Middle frontal gyrus (tissue), 1 donor: ENCODE data around the gene LMX1B.

Source experiments
- DNase-seq: peaks from one replicate; pipeline ENCODE4 v3.0.0-alpha.2; 2015; ENCODE audit warnings: low spot score; ENCODE audit errors: extremely low spot score

The LMX1B gene

DNA sequence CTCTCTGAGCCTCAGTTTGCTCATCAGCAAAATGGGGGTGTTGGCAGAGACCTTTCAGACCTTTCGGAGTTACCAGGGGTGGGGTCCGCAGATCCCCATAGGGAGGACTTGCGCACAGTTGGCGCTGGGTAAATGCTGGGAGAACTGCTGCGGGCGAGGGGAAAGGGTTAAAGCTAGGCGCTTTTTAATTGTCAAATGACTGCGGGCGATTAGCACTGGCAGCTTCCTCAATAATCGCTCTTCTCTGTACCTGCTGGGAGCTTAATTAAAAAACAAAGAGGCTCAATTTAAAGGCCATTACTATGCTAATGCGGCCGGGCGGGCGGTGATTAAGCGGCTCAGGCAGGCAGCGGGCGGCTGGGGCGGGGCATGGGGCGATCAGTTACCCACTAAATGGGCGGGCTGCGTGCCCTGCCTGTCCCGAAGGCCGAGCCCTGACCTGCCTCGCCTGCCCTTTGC, 63.0 kb downstream of the LMX1B start:
- DNase-seq, result no peak

DNA sequence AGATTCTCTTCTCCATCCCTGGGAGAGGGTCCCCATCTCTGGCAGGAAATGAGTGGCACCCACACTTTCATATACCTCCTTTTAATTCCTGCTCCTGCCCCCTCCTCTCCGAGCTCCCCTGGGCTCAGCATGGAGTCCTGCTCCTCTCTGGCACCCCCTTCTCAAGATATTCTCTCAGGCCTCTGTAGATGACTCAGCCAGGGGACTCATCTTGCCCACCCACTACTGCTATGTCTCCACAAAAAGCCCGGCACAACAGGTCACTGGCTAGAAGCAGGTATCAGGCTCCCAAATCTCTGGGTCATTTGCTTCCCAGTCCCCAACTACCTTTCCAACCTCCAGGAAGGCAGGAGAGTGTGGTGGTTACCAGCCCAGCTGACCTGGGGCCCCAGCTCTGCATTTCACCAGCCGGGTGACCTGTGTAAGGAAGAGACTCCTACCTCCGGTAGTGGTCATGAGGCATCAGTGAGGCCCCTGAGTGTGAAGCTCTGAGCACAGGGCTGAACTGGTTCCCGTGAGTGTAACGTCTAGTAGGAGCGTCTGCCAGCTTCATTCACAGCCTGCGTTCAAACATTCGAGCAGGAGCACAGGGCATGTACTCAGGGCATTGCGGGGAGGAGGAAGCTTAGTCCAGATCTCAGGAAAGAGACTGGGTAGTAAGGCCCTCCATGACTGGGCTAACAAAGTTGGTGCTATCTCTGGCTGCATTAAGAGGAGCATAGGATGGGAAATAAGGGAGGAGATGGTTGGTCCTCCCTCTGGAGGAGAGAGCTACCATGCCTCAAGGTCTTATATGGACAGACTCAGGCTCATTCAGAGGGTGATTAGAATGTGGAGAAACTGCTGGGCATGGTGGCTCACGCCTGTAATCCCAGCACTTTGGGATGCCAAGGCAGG, 63.7 kb downstream of the LMX1B start:
- DNase-seq, result no peak

DNA sequence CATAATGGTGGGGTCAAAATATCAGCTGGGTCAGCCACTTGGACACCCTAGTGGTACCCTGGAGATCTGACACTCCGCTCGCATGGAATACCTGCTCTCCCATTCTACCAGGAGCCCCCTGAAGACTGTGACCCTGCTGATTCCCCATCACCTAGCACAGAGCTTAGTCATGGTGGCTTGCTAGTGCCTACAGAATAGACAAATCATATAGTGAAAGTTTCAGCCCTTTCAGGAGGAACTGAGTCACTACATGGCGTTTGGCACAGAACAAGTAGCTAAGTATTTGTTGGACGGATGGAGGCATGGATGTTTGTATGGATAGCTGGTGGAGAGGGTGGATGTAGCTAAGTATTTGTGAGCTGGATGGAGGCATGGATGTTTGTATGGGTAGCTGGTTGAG, 65.3 kb downstream of the LMX1B start:
- no peak for DNase-seq

DNA sequence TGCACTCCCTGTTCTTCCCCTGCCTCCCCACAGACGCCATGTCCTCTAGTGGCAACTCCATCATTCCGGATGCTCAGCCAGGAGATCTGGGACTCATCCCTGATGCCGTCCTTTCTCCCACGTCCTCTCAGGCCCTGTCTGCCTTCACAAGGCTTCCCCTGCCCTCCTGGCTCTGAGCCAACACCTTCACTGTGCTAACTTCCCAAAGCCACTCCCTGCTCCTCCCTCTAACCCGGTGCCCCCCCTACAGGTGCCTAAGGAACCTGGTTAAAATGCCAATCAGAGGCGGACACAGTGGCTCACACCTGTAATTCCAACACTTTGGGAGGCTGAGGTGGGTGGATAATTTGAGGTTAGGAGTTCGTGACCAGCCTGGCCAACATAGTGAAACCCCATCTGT, 67.6 kb downstream of the LMX1B start:
- no peak for DNase-seq

DNA sequence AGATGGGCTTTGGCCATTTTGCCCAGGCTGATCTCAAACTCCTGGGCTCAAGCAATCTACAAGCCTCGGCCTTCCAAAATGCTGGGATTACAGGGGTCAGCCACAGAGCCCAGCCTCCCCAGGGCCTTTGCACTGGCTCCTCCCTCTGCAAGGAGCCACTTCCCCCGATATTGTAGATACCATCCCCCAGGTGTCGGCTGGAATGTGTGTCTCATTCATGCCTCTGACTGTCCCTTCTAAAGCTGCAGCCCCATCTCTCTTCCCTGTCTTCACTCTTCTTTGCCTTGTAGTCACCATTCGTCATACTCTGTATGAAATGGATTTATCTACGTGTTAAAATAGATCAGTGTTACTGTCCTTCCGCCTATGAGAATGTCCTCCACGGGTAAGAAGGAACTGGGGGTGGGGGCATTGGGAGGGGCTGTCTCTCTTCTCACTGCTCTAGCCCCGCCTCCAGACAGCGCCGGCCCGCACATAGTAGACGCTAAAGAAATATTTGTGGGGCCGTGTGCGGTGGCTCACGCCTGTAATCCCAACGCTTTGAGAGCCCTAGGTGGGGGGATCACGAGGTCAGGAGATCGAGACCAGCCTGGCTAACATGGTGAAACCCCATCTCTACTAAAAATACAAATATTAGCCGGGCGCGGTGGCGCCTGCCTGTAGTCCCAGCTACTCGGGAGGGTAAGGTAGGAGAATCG, 68.5 kb downstream of the LMX1B start:
- no peak for DNase-seq

DNA sequence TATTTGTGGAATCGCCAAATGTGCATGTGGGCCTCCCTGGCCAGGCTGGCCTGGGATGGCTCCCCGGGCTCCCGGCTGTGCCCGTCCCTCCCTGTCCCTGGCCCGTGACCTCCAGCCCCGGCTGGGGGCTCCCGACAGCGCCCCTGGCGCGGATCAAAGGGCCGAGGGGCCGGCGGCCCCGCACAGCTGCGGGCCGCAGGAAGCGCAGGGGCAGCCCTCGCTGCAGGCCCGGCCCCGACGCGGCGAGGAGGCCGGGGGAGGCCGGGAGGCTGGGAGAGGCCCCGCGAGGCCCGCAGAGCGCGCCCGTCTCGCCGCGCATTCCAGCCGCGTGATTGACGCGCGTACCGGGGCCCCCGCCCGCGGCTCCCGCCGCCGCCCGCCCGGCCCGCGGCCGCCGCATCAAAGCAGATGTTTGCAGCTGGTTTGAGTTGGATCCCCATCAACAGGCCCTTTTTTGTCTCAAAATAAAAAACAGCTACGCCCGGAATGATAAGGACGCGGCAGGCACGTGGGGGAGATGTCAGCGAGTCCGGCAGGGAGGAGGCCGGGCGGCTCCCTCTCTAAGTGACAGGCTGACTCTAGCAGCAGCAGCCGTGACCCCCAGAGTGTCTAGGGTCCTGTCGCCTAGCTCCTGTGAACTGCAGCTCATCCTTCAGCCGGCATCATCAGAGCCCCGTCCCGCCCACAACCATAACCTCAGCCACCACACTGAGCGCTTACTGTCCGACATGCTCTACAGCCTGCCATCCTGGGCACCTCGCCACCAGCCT, 69.4 kb downstream of the LMX1B start:
- DNase-seq, result no peak

DNA sequence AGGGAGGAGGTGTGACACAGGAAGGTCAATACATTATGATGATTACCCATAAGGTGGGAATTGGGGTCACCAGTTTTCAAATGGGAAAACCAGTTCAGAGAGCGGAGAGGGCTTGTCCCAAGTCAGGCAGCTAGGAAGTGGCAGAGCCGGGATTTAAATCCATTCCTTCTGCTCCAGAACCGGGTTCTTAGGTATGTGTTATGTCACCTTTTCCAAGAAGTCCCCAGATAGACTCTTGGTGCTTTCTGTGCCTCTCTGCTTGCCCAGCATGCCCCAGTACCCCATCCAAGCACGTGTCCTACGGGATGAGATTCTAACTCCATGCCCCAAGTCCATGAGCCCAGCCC, 69.9 kb downstream of the LMX1B start:
- no peak for DNase-seq

DNA sequence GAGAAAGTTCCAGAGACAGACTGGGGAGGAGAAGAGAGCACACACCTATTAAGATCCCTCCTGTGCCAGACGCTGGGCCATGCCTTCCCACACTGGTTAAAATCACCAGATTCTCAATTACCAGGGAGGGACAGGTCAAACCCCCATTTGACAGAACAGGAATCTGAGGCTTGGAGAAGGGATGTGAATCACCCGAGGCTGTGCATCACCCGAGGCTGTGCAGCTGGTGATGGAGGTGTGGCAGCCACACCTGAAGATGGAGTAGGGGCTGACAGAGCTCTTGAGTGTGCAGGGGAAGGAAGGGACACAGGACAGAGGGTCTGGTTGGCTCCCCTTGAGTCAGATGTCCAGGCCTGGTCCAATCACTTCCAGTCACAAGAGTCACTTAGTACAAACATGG, 70.6 kb downstream of the LMX1B start:
- no peak for DNase-seq

DNA sequence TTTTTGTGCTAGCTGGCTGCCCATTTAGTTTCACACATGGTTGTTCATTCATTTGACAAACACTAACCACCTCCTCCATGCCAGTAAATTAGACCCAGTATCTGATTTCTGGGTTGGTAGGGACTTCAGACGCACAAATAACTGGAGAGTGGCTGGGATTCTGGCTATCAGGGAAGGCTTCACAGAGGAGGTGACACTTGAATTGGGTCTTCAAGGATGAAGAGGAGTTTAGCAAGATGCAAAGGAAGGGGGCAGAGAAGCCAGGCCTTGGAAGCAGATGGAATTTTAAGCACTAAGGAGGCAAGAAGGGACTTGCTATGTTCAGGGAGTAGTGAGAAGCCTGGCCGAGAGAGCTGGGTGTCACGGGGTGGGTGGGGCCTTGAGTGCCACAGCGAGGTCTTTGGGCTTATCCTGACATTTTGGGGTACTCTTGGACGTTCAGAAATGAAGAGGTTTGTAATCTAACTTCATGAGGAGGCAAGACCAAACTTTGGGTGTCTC, 71.3 kb downstream of the LMX1B start:
- DNase-seq, result no peak

DNA sequence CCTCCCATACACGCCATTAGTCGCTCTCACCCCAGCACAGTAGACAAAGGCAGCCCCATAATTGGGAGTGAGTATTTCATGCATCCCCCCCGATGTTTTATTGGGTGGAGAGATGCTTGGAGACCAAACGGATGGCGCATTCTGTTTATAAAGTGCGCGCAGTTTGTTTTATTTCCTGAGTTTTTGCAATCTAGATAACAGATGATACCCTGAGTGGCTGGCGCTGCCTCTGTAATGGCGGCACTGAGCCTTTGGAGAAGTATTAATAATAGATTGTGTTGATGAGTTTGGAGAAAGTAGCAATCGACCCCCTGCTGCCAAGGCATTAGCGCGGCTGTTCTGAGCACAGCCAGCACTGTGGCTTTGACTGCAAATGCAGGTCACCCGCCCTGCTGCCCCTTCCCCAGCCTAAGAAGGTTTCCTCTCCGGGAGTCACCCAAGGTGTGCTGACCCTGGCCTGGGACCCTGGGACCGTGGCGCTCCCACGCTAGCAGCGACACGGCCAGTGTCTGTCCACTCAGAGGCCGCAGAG, 74.3 kb downstream of the LMX1B start:
- no peak for DNase-seq

DNA sequence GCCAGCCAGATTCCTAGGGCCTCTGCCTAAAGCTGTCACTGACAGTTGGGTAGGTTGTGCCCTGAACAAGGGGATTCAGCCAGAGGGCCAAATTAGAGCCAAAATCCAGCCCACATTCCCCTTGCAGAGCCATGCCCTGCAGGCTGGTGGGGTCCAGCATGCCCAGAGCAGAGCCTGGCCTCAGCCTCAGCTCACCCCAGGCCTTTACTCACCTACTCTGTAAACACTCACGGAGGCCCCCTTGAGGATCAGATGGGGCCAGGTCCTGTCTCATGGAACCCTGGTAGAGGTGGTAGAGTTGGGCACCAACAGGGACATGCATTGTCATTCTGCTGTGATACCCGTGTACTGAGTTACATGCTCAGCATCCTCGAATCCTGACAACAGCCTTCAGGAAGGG, 74.9 kb downstream of the LMX1B start:
- no peak for DNase-seq

DNA sequence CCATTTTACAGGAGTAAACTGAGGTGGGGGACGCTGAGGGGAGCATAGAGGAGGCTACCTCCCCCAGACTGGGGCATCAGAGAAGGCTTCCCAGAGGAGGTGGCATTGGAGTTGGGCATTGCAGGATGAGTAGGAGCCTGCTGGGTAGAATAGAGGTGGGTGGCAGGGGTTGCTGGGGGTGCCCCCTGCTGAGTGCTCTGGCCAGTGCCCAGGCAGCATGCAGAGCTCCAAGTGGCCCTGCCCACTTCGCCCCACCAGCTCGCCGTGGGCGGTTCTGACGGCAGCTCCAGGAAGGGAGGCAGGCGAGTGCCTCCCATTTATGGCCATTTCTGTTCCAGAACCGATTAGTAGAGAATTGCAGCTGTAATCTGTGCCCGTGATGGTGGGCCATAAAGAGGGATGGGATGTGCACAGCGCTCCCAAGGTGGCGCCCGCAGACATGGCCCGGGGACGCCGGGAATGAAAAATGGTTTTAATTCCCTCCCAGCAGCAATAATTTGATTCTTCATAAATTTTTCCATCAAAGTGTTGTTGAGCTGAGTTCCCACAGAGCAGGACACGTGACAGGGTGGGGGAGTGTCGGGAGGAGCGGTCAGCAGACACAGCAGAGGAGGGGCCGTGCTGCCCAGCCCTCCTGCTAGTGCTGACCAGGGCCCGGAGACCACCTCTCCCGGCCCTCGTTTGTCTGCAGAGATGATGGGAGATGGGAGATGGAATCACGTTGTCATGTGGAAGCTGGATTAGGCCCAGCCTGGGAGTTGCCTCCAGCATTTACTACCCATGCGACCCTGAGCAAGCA, 75.5 kb downstream of the LMX1B start:
- DNase-seq, result no peak

DNA sequence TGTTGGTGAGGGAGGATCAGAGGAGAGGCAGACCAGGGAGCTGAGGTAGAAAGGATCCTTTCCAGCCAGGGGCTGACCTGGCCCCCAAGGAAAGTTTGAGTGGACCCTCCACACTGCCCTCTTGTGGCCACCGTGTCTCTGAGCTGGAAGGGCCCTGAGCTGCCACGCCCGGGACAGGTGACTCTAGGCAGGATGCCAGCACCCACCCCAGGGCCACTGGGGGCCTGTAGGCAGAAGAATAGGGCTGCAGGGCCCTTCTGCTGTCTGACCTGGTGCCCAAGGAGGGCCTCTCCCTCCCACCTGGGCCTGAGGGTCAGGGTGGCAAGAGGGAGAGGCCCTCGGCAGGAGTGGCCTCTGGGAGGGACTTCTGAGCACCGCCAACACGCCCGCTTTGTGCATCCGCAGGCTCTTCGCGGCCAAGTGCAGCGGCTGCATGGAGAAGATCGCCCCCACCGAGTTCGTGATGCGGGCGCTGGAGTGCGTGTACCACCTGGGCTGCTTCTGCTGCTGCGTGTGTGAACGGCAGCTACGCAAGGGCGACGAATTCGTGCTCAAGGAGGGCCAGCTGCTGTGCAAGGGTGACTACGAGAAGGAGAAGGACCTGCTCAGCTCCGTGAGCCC, 76.8 kb downstream of the LMX1B start:
- no peak for DNase-seq

DNA sequence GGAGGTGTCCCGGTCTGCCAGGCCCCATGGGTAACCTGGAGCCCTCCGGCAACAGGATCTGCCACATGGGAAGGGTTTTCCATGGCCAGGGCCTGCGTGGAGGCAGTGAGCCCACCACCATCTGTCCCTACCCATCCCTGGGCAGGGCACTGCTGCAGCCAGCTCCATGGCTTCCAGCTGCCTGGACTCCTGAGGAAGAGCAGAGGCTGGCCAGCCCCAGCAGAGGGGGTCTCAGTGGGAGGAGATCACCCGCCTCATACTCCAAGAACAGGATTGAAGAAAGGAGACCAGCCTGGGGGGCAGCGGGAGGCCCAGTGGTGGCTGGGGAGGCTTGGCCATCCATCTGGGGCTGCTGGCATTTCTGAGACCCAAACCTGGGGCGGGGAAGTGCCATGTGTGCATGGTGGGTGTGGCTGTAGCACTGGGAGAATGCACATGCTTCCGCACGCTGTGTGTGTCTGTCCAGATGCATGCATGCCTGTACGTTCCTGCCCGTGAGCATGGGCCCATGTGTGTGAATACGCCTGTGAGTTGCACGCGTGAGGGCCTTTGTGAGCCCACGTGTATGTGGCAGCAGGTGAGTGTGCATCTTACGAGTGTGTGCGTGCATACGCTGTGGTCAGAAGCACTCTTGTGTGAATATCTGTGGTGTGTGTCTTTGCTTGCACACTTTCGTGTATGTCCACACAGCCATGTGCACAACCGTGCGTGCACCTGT, 78.5 kb downstream of the LMX1B start:
- DNase-seq, result no peak

DNA sequence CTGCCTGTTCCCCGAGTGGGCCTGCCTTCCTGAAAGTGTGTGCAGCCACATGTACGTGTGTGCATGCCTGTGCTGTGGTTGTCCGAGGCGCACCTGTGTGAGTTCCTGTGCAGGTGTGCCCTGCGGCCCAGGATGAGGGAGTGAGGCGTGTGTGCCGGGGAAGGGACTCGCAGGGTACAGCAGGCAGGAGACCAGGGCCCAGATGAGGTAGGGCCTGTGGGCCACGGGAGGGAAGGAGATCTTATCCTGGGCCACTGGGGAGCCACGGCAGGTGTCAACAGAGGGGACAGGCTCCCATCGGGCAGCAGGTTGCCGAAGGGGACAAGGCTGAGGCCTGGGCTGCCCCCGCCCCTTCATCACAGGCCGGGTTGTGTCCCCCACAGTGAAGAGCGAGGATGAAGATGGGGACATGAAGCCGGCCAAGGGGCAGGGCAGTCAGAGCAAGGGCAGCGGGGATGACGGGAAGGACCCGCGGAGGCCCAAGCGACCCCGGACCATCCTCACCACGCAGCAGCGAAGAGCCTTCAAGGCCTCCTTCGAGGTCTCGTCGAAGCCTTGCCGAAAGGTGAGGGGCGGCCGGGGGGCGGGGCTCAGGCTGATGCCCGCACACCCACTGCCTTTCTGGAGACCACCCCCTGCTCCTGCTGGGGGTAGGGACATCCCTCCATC, 79.2 kb downstream of the LMX1B start:
- no peak for DNase-seq

DNA sequence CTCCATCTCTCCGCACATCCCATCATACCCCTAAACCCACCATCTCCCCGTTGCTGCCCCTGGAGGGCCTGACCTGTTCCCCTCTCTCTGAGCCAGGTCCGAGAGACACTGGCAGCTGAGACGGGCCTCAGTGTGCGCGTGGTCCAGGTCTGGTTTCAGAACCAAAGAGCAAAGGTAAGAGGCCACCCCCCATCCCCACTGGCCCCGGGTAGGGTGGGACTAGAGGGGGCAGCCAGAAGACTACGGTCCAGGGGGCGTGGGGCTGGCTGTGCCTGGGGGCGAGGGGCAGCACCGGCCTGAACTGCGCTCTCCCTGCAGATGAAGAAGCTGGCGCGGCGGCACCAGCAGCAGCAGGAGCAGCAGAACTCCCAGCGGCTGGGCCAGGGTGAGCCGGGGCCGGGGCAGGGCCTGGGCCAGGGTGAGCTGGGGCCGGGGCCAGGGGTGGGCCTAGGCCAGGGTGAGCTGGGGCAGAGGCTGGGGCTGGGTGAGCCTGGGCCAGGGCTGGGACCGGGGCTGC, 79.8 kb downstream of the LMX1B start:
- no peak for DNase-seq

DNA sequence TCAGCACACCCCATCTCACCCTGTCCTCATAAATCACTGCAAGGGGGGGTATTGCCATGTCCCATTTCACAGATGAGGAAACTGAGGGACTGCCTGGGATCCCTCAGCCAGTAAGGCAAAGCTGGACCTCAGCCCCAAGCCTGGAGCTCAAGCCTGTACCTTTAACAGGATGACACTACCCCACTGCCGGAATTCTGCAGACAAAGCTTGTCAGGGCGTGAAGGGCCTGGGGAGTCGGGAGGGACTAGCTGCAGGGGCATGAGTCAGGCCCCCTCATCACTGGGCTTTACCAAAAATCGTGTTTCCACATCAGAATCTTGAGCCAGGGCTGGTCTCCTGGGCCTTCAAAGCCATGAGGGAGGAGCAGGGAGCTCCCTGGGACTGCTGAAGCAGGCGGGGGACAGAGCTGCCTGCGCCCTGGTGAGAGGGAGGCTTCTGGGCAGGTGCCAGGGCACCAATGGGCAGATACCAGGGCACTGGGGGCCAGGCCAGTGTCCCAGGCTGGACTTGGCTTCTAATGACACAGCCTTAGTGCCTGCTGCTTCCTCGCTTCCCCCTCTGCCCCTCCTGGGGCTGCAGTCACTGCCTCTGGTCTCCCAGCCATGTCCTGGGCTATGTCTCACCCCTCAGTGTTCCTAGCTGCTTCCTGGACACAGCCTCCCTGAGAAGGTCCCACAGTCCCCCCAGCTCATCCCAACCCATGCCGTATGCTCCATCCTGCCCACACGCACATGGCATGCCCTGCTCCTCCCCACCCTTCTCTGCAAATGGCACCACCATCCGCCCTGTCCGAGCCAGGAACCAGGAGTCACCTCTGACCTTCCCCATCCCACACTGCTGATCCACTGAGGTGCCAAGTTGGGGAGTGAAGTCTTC, 80.7 kb downstream of the LMX1B start:
- no peak for DNase-seq

DNA sequence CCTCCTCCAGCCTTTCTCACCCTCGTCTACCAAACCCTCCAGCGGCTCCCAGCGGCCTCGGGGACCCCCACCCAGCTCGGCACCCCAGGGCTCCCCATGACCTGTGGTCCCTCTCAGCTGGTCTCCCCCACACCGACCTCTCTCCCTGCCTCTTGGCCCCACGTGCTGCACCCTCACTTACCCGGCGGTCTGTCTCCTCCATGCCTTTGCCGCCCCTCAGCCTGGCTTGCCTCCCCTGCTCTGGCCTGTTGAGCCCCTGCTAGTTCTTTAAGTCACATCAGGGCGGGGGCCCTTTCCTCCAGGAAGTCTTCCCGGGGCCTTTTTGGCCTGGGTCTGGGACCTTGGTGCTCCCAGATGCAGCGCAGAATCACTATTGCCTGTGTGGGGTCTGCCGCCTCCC, 81.5 kb downstream of the LMX1B start:
- no peak for DNase-seq
